GM13977 (cell line): Measurements from ENCODE around the gene KRTAP9-9.
"Not testable (repeated sequence)": the region's sequence is repeated elsewhere in the genome, so short reads cannot be mapped to it uniquely, and the experiment has no call there.

ENCODE experiments used
- DNase-seq: peaks from one replicate; pipeline ENCODE4 v3.0.0; 2012; ENCODE audit warnings: low spot score
- in situ Hi-C: fragments of 300-500 bp; cut with MboI; formaldehyde crosslinking; loops from one replicate; pipeline ENCODE4 v1.12.0; 2022; ENCODE audit warnings: low sequenced_read_pairs, low pct_unique_long_range_greater_than_20kb, mixed read lengths, inconsistent platforms; ENCODE audit not compliant: unreplicated experiment
- TF ChIP-seq, protein P1 (sequence below): IDR thresholded peaks from 2 replicates; pipeline ENCODE4 v1.5.1; 2012; ENCODE audit warnings: mild to moderate bottlenecking, control low read depth; ENCODE audit not compliant: insufficient read depth; ENCODE audit errors: extremely low read depth, missing control alignments

KRTAP9-9 gene

DNA sequence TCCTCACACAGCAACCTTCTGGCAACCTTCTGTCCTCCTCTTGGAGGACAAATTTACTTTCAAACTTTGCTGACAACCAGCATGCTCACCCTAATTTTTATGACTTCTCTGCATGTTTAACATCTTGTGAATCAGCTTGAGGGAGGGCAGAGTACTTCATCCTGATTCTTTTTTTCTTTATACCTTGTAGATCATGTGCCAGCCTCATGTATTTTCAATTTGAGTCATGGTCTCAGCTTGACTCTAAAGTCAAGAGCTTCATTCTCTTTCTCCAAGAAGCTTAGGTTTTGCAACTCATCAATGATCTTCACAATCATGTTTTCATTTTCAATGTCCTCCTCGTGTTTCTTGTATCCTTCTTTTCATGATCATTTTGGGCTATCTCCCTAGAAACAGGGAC, 16.7 kb downstream of the KRTAP9-9 start:
- in situ Hi-C loops, result no loop called here
- no peak for DNase-seq
- TF ChIP-seq, protein P1, sequence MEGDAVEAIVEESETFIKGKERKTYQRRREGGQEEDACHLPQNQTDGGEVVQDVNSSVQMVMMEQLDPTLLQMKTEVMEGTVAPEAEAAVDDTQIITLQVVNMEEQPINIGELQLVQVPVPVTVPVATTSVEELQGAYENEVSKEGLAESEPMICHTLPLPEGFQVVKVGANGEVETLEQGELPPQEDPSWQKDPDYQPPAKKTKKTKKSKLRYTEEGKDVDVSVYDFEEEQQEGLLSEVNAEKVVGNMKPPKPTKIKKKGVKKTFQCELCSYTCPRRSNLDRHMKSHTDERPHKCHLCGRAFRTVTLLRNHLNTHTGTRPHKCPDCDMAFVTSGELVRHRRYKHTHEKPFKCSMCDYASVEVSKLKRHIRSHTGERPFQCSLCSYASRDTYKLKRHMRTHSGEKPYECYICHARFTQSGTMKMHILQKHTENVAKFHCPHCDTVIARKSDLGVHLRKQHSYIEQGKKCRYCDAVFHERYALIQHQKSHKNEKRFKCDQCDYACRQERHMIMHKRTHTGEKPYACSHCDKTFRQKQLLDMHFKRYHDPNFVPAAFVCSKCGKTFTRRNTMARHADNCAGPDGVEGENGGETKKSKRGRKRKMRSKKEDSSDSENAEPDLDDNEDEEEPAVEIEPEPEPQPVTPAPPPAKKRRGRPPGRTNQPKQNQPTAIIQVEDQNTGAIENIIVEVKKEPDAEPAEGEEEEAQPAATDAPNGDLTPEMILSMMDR, result no peak

DNA sequence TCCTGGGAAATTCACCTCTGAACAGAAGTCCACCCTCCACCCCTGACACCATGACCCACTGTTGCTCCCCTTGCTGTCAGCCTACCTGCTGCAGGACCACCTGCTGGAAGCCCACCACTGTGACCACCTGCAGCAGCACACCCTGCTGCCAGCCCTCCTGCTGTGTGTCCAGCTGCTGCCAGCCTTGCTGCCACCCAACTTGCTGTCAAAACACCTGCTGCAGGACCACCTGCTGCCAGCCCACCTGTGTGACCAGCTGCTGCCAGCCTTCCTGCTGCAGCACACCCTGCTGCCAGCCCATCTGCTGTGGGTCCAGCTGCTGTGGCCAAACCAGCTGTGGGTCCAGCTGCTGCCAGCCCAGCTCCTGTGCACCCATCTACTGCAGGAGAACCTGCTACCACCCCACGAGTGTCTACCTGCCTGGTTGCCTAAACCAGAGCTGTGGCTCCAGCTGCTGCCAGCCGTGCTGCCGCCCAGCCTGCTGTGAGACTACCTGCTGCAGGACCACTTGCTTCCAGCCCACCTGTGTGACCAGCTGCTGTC, 20.5 kb downstream of the KRTAP9-9 start, which contains the start of gene KRTAP9-7:
TSS of gene KRTAP9-7 (plus strand) at position 51 of the 543 bp plus-strand sequence. CDS start at position 51, 0 bp downstream.
- in situ Hi-C loops, DNase-seq: not testable (repeated sequence)

DNA sequence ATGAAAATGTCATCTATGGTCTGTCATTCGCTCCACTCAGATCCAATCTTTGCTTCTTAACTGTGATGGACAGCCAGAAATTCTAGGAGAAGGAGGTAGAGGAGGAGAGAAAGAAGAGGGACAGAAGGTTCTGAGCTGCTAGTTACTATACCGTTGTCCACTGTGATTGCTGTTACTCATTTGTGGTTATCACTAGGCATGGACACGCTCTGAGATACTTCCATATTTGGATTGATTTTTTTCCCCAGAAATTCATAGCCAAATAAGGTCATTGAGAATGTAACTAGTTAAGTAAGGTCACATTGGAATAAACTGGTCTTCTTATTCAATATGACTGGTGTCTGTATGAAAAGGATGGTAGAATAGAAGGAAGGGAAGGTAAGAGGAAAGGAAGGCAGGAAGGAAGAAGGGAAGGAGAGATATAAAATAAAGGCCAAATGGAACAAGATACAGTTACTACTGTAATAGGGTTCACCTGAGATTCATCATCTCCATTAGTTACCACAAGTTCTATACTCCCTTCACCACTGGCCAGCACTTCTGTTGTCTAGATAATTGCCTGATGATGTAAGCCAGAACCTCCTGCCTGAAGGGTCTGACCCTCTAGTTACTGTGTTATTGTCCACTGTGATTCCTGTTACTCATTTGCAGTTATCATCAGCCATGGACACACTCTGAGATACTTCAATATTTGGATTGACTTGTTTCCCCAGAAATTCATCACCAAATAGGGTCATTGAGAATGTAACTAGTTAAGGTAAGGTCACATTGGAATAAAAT, 23.2 kb downstream of the KRTAP9-9 start:
- TF ChIP-seq, protein P1, result no peak
- in situ Hi-C loops, result no loop called here
- DNase-seq, result no peak

DNA sequence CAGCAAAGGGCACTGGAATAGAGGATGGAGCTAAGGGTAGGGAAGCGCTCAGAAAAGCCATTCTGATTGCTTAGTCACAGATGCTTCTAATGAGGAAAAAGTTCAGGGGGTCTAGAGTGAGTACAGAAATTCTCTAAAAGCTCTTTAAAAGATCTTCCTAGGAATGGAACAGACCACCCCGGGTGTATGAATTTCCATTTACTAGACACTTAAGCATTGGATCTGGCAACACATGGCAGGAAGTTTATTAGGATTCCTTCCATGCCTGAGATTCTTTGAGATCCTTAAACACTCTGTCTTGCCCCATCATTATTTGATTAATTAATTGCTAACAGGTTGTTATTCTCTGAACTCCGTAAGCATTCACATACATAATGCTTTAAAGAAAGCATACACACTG, 28.9 kb downstream of the KRTAP9-9 start:
- TF ChIP-seq, protein P1, result no peak
- peak; percentile 0 for DNase-seq
- in situ Hi-C loops, result no loop called here

DNA sequence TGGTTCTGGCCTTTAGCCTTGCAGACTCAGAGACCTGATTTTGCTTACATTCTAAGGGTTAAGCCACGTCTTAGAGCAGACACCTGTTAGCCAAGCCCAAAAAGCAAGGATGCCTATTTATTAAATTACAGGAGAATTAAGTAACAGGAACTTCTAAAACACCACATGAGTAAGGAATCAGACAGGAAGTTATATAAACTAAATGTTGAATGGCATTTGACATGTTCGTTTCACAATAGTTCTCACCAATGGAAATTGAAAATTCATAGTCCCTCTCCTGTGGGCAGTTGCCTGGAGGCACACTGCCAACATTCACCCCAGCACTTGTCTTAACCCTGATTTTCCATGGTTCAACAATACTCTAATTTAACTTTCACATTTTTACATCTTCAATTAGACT, 29.4 kb downstream of the KRTAP9-9 start:
- DNase-seq, result peak; percentile 0
- in situ Hi-C loops, result no loop called here
- TF ChIP-seq, protein P1, result no peak

DNA sequence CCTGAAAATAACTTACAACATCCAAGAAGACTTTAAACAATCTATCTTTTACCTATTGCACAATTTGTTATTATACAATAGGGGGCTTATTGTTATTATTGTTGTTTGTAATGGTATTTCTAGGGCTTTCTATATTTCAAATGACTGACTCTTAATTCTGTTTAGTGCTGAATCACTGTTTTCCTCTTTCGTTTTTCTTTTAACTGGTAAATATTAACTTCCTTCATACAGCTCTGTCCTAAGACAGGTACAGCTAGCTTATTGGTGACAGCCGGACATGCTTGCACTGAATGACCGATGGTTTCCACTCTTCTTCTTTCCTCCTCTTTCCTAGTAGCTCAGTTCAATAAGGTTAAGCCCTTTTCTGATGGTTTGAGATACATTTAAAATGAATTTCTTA, 31.9 kb downstream of the KRTAP9-9 start:
- peak; percentile 0 for DNase-seq
- TF ChIP-seq, protein P1, result no peak

DNA sequence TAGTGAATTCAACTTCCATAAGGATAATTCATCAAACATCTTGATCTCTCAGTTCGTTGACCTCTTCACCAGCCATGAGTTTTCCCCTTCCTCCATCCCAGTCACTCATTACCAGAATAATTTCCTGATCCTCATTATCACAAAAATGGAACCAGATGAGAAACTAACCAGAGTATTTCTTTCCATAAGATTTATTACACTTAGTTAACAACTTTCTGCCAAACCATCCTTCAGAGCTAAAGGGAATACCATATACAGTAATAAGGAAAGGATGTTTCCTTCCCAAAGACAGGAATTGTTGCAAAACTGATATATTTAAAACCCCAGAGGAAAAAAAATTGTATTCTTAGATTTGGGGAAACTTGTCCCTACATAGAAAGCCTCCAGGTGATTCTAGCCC, 38.8 kb downstream of the KRTAP9-9 start:
- in situ Hi-C loops, result no loop called here
- DNase-seq, result no peak
- TF ChIP-seq, protein P1, result no peak

More for the DNA sequence above, 31.9 kb downstream of the KRTAP9-9 start:
- in situ Hi-C loops, result no loop called here
